CD4-positive, alpha-beta T cell treated with Interleukin-21 for 1 hour (primary cell): ENCODE measurements around the gene AUH.
"Not testable (repeated sequence)": the region's sequence is repeated elsewhere in the genome, so short reads cannot be mapped to it uniquely, and the experiment has no call there.

ENCODE experiments used
- DNase-seq: peaks from one replicate; pipeline ENCODE4 v3.0.0-alpha.2; 2020

The AUH gene

DNA sequence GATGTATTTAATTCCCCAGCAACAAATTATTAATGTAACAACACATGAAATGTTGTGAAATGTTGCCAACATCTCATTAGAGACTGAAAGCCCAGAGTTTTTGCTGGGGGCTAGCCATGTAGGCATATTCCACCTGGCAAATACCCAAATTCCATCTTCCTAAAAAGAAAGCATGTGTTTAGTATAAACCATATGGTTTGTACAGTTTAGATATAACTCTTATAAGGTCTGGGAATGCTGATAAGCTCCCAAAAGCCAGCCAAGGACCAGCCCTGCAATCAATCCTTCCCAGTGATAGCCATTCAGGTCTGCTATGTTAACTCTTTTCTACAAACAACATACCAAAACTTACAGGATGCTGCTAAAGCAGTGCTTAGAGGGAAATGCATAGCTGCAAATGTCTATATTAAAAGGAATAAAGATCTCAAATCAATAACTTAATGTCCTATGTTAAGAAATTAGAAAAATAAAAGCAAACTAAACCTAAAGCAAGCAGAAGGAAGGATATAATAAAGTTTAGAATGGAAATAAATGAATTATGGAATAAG lies 158.9 kb downstream of the AUH start:
- DNase-seq, result no peak

DNA sequence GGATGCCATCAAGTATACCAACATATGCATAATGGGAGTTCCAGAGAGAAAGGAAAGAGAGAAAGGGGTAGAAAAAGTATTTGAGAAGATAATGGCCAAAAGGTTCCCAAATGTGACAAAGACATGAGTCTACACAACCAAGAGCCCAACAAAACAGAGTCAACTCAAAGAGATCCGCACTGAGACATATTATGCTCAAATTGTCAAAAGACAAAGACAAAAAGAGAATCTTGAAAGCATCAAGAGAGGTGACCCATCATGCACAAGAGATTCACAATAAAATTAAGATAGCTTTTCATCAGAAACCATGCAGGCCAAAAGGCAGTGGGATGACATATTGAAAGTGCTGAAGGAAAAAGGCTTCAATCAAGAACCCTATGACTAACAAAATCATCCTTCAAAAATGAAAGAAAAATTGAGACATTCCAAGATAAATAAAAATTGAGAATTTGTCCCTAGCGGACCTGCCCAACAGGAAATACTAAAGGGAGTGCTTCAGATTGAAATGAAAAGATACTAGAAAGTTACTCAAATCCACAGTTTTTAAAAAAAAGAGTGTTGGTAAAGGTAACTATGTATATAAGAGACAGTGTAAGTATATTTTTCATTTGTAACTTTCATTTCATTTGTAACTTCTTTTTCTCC lies 160.9 kb downstream of the AUH start:
- DNase-seq, result no peak

DNA sequence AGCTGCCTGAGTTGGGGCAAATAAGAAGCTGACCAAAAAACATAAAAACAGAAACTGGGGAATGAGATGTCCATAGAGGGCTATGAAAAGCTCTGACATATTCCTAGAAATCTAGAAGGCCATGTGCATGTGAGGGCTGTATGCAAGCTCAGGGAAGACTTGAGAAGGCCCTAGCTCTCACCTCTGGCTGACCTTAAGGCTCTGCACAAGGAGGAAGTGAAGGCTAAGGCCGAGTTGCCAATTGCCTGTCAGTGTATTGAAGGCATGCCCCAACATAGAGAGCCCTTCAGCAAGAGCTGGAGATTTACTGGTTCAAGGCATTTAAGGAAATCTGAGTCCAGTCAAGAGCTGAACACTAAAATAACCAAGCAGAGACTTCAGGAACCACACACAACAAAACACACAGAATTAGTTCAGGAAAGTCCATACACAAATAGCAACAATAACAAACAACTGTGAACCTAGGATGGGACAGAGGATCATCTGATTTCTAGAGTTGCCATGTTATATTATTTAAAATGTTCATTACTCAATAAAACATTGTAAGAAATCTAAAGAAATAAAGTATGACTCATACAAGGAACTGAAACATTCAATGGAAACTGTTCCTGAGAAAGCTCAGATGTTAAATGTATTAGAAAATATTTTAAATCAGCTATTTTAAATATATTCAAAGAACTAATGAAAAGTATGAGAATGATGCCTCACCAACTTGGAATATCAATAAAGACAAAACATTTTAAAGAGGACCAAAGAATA lies 161.8 kb downstream of the AUH start:
- DNase-seq, result no peak

DNA sequence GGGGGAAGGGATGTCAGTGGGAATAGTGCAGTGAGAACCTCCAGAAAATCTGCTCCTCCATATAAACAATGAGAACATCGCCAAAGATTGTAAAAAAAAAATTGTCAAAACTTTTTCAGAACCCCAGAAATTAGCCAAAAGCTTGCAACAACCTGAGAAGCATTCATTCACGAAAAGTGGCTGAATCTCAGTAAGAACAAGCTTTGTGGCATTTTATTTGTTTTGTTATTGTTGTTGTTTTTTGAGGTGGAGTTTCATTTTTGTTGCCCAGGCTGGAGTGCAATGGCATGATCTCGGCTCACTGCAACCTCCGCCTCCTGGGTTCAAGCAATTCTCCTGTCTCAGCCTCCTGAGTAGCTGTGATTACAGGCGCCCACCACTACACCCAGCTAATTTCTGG lies 162.8 kb downstream of the AUH start:
- not testable (repeated sequence) for DNase-seq

DNA sequence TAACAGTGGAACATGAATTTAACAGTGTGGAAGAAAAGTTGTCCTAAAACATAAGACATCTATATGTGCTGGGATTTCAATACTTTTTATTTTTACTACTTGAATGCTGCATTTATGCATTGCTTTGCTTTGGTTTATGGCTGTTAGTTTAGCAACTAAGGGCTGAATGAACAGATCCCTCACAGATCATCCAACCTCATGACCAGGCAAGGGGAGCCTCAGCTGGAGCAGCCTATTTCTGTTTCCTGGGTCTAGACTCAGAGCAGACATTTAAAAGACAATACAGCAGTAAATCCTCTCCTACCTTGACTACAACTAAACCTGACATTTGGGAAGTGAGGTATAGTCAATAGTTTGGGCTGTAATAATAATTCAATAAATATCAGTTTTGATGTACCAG lies 163.3 kb downstream of the AUH start:
- DNase-seq, result no peak

DNA sequence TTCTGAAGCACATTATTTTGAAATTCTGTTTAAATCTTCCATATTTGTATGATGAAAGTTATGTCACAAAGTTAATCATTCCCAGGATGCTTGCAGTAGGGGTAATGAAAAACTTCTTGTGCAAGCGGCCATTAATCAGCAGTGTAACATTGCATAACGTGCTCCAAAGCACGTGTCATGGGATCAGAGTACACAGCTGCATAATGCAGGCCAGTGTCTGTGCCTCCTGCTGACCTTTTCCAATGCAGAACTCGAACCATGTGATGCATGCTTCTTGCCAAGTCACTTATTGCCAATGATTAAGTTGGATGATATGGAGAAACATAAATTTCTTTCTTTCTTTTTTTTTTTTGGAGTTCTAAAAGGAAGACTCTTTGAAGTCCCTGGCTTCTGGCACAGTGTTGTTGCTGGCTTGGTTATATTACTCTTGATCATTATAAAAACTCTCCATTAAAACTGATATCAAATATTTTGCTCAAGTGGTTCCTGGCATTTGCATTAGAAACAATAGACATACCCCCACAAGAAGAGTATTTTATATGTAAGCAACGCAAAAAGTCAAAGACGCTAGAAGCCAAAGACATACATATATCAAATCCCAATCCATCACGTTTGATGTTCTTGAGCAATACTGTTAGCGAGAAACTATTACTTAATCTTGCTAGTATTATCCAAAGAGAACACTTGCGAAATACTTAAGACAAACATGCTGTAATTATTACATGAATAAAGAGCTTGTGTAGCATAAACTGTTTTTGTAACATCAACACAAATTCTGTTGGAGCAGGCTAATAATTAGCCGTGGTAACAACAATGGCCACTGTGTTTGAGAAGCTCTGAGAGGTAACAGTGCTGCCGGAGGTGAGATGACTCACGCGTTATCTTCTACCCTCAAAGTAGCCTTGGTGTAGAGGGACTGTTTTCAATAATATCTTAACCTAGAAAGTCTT lies 164.2 kb downstream of the AUH start:
- DNase-seq, result no peak

DNA sequence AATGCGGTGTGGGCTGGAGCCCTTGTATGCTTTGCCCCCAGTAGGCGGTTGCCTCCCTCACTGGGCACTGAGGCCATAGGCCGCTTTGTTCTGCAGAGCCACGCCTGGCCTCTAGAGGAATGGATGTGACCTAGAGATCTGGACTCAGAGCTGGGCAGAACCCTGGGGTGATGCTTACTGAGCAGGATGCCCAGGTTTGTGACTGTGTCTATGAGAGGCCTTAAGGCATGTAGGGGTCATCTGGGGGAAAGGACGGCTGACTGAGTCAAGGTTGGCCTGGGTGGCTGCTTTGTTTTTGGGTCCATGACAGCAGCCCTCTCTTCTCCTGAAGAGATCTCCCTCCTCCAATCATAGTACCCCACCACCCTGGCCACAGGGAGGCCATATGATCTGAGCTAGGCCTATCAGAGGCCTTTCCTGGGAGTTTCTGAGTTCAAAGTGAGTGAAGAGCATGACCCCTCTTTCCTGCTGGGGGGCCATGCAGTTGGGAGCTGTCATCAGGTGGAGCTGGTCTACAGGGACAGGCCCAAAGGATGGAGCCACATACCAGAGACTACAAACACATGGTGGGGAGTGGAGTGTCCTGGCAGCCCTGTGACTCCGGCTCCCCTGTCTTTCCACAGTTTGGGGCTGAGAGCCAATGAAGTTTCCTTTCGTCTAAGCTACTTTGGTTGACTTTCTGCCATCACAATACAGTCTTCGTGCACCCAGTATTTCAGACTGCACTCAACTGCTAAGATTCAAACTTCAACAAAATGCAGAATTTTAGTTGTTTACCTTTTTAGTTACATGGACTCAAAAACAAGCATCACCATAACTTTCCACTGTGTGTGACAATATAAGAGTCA lies 165.4 kb downstream of the AUH start:
- no peak for DNase-seq

DNA sequence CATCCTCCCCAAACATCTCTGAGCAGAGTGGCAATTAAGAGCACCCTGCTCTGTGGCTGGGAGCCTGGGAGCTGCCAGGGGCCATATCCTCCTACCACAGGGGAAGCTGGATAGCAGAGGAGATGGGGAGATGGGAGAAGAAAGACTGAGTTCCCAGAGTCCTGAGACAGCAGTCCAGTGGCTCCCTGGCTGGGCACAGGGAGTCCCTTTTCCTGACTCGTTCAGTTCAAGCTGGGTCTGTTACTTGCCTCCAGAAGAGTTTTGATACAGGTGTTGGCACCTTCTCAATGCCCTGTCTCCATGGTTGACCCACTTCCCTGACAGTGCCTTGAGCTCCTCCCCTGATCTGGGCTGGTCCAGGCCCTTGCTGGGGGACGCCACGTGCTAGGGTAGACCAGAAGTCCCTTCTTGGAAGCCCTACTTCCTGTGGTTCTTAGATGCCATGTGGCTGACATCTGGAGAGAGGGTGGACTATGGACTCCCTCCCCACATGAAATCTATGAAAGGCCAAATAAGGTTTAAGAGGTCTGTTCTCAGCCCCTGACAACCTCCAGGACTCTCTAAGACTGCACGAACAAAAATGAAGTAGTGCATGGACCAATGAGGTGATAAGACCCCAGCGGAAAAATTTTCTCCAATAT lies 166.2 kb downstream of the AUH start:
- DNase-seq, result no peak

DNA sequence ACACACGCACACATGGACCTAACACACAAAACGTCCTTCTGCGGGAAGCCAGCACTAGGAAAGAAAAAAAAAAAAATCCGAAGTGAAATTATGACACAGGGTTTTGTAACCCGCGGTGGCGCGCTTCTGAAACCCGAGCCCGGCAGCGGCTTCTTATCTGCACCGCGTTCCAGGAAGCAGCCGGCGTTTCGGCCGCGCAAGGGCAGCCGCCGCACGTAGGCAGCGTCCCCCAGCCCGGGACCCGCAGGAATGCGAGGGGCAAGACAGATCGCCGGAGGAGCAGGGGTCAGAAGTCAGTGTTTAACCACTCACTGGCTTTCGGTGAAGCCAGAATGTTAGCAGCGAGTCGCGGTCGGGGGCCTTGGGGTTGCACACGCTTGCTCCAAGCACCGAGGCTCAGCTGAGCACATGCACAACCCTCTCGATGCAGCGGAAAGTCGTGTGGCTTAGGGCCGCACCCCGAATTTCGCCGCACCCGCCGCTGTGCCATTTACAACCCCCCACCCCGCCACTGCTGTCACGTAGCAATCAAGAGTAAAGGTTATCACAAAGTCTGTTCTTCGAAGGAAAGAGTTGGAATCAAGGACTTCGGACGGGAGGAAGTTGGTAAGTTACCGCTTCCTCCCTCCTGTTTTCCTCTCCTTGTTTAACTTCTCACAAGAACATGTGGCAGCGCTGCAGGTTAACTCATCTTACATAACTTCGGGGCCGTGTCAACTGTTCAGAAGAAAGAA lies 167.9 kb downstream of the AUH start:
- DNase-seq, result peak; percentile 57

DNA sequence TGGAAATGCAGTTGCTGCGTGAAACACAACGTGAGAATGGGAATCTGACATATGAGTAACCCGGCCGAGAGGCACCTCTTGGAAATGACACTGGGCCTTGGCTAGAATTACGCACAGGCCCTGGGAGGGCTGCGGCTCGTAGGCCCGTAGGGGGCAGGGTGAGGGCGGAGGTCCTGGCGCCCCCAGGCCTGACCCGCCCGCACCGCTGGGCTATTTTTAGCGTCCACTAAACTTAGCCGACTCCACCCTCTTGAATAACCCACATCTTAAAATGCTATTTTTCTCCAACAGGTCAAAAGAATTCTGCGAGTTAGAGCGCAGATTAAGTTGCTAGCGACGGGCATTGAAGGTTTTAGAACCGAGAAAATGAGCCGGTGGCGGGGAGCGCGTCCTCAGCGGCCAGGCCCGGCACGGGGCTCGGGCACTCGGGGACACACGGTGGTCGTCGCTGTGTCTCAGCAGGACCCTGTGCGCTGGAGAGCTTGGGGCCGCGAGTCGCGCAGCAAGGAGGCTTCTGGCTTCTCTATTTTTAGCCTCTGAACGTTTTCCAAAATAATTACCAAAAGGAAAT lies 168.5 kb downstream of the AUH start:
- DNase-seq, result peak; percentile 65

DNA sequence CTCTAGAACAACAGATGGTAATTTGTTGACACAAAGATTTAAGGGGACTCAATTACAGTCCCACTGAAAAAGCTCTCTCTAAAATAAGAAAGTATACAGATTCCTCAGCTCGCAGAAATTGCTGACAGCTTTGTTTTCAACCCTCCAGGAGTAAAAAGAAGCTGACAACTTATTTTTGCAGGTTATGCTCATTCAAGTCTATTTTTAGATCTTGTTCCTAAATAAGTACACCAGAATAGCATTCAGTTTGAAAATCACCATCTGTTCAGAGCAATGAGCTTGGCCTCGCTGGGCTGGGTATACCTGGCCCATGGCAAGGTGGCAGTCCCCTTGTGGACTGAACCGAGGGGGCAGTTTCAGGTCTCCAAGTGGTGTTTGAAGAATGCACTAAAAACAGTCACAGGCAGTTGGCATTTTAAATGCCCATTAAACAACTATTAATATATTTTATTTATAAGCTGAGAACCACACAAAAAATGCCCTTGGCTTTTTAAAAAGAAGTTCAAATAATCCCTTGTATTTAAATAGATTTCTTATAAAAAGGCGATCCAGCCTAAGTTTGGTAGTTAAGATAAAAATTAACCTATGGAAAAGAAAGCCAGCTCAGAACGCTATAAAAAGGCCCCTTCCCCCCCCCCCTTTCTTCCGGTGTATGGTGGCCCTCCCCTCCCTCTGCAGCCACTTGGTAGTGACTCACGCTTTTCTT lies 169.2 kb downstream of the AUH start:
- DNase-seq, result no peak

DNA sequence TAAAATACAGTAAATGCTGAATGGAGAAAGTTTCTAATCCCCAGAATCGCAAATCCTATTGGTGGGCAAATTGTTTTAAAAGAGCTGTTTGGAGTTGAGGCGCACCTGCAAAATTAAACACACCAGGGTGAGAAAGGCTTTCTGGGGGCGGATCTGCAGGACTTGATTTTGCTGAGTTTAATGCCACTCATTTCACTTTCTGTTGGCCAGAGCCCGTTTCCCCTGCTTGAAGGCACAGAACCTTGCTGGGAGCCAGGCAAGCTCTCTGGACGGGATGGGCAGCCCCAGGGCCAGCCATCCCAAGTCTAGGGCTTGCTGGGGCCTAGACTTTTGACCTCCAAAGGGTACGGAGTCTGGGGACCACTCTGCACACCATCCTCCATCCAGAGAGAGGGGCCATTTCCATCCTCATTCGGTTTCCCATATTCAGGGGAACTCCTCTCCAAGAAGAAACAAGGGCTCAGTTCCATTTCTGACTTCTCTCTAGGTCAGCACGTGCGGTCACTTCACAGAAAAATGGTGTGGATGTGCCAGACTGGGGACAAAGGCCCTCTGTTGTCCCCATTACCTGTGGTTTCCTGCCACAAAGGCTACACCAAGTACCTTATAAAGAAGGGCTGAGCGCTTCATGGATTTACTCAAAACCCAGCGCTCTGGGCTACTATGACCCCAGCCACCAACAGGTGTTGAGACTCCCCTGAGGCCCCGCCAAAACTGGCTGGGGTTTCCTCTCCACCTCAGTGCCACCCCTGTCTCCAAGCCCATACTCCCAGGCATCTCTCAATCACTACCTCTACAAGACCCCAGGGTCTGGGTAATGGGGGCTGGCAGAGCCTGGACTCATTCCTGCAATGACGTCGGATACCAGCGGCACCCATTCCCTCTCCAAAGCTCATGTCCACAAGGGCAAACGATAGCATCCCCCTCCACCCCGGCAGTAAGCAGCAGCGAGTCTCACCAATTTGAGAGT lies 170.0 kb downstream of the AUH start:
- DNase-seq, result no peak

DNA sequence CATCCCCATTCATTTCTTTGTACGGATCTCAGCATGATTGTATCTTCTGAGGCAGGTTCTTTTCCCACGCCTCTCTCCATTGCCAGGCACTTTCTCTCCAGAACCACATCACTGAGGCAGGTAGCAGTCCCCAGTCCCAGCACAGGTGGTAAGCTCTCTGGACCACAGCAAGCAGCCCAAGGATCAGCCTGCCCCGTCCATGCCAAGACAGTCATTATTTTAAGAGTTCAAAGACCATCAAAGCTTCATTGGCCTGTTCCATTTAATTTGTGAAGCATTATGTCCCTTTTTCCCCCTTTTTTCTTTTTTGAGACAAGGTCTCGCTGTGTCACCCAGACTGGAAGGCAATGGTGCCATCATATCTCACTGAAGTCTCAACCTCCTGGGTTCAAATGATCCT lies 171.7 kb downstream of the AUH start:
- no peak for DNase-seq

DNA sequence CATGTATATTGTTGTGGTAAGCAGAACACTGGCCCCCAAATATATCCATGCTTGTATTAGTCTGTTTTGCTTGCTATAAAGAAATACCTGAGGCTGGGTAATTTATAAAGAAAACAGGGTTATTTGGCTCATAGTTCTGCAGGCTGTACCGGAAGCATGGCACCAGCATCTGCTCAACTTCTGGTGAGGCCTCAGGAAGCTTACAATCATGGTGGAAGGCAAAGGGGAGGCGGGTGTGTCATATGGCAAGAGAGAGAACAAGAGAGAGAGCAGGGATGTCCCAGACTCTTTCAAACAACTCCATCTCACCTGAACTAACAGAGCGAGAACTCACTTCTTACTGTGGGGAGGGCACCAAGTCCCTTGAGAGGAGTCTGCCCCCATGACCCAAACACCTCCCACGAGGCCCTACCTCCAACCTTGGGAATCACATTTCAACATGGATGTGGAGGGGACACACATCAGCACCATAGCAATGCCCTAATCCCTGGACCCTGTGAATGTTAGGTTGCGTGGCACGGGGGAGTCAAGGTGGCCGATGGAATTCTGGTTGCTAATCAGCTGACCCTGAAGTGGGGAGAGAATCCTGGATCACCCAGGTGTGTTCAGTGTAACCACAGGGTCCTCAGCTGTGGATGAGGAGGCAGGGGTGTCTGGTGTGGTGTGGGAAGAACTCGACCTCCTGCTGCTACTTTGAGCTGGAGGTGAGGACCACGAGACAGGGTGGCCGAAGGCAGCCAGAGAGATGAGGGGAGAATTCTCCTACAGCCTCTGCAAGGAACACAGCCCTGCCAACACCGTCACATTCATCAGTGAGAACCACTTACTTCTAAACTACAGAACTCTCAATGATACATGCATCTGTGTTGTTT lies 172.8 kb downstream of the AUH start:
- no peak for DNase-seq

DNA sequence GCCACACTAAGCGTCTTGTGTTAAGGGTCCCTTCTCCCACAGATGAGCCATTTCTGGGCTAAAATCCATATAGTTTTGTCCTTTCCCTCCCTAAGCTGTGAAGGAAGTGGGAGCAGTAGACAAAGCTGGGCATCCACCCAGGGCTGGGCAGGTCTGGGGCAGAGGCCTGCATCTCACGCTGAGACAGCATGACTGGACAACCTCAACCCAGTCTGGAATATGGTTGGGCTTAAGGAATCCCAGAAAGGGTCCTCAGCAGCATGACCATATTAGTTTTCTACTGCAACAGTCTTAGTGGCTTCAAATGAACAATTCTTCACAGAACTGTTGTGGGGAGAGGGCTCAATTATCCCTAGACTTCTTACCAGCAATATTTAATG lies 173.8 kb downstream of the AUH start:
- no peak for DNase-seq

DNA sequence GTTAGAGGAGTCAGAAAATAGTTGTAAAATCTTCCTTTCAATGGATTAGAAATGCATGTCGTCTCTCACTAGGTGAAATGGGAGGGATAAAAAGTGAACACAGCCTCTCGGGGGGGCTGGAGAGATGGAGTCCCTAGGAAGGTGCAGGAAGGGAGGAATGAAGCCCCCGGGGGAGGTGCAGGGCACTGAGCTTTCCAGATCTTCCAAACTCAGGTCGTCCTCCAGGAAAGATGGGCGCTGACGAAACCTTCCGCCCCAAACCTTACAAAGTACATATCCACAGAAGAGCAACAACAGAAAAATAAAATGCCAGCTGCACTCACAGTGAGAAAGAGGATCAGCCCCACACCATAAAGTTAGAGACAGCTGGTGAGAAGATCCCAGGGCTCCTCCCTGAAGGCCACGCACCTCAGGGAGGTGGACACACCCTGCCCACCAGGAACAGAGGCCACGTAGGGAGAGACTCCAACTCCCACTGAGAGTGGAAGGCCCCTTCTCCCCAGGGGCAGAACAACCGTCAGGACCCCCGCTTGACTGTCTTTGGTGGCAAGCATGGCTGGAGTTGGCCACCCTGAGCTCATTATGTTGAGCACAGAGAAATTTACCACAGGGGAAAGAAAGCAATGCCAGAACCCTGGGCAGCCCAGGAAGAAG lies 174.3 kb downstream of the AUH start:
- no peak for DNase-seq

DNA sequence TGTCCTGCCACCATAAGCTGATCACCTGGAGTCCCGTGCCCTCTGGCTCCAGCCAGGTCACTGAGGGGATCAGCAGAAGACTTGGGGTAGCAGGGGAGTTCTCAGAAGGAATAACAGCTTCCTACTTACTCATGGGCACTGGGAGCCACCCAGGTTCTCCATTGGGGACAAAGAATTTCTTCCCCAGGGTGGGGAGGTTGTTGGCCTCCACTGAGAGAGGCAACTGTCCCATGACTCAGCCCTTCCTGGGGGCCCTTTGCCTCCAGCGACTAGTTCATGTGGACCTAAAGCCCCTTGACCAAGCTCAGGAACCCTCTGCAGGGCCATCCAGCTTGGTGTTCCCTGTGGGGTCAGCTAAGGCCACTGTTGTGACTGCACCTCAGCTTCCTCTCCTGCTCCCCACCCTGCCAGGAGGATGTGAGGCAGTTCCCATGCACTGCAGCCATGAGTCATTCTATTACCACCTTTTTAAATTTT lies 175.0 kb downstream of the AUH start:
- DNase-seq, result no peak
